Measurements from ENCODE around the gene IL3RA.
"Not testable (repeated sequence)": the region's sequence is repeated elsewhere in the genome, so short reads cannot be mapped to it uniquely, and the experiment has no call there.

The IL3RA gene

GRCh38 chrX:1300449-1300848, 36.1 kb upstream of the IL3RA start:
- DNase-seq (ENCODE audit: extremely low read depth, low read depth) = no peak
- TF ChIP-seq CTCF (IDR thresholded peaks at IDR 0.05; ENCODE audit: low read depth, low read length, missing control alignments) = no peak
- H3K4me3 ChIP-seq (replicated peaks; ENCODE audit: low read depth, low read length) = no peak overlapping the region

GRCh38 chrX:1305411-1305810, 31.2 kb upstream of the IL3RA start:
- no peak for TF ChIP-seq CTCF (IDR thresholded peaks at IDR 0.05; ENCODE audit: low read depth, low read length, missing control alignments)
- H3K4me3 ChIP-seq (replicated peaks; ENCODE audit: low read depth, low read length) = no peak overlapping the region
- DNase-seq (ENCODE audit: extremely low read depth, low read depth) = no peak

- no peak overlapping the region for H3K4me3 ChIP-seq (replicated peaks; ENCODE audit: low read depth, low read length)
- no peak for TF ChIP-seq CTCF (IDR thresholded peaks at IDR 0.05; ENCODE audit: low read depth, low read length, missing control alignments)
- no peak for DNase-seq (ENCODE audit: extremely low read depth, low read depth)
Measured at GRCh38 chrX:1306909-1307625, 29.5 kb upstream of the IL3RA start.

GRCh38 chrX:1307626-1308340, 28.8 kb upstream of the IL3RA start:
- no peak overlapping the region for H3K4me3 ChIP-seq (replicated peaks; ENCODE audit: low read depth, low read length)
- no peak for DNase-seq (ENCODE audit: extremely low read depth, low read depth)
- TF ChIP-seq CTCF (IDR thresholded peaks at IDR 0.05; ENCODE audit: low read depth, low read length, missing control alignments) = no peak

- TF ChIP-seq CTCF (IDR thresholded peaks at IDR 0.05; ENCODE audit: low read depth, low read length, missing control alignments) = no peak
- DNase-seq (ENCODE audit: extremely low read depth, low read depth) = no peak
- H3K4me3 ChIP-seq (replicated peaks; ENCODE audit: low read depth, low read length) = no peak overlapping the region
Measured at GRCh38 chrX:1308476-1308875, 28.1 kb upstream of the IL3RA start.

- DNase-seq (ENCODE audit: extremely low read depth, low read depth); H3K4me3 ChIP-seq (replicated peaks; ENCODE audit: low read depth, low read length): not testable (repeated sequence)
Measured at GRCh38 chrX:1308917-1309316, 27.7 kb upstream of the IL3RA start.

GRCh38 chrX:1313788-1314187, 22.8 kb upstream of the IL3RA start:
- no peak overlapping the region for H3K4me3 ChIP-seq (replicated peaks; ENCODE audit: low read depth, low read length)
- no peak for DNase-seq (ENCODE audit: extremely low read depth, low read depth)
- TF ChIP-seq CTCF (IDR thresholded peaks at IDR 0.05; ENCODE audit: low read depth, low read length, missing control alignments) = no peak
